Stimulated activated CD4-positive, alpha-beta T cell treated with anti-CD3 and anti-CD28 coated beads, Interleukin-12 subunit alpha, Interleukin-12 subunit beta, amount 100 ng/mL, for 4 hours (primary cell): ENCODE data around the gene ADAP1.
"Not testable (repeated sequence)": the region's sequence is repeated elsewhere in the genome, so short reads cannot be mapped to it uniquely, and the experiment has no call there.

Source experiments
- DNase-seq: peaks from one replicate; pipeline ENCODE4 v3.0.0-alpha.2; 2020

The ADAP1 gene

GRCh38 chr7:957418-958220 is 3.1 kb upstream of the ADAP1 start:
- no peak for DNase-seq

GRCh38 chr7:956031-956430 is 1.6 kb upstream of the ADAP1 start:
- DNase-seq: no peak

GRCh38 chr7:953547-954327 is 743 bp downstream of the ADAP1 start:
- peak; percentile 23 for DNase-seq

GRCh38 chr7:952548-953441 is 1.7 kb downstream of the ADAP1 start:
- DNase-seq: no peak

GRCh38 chr7:951881-952547 is 2.5 kb downstream of the ADAP1 start:
- DNase-seq: no peak

- DNase-seq: no peak
Measured at GRCh38 chr7:949021-949934, 5.2 kb downstream of the ADAP1 start.

- DNase-seq: no peak
Measured at GRCh38 chr7:947391-948210, 6.9 kb downstream of the ADAP1 start.

GRCh38 chr7:946256-946996 is 8.1 kb downstream of the ADAP1 start:
- no peak for DNase-seq

- DNase-seq: no peak
Measured at GRCh38 chr7:945556-946255, 8.8 kb downstream of the ADAP1 start.

GRCh38 chr7:945147-945555 is 9.3 kb downstream of the ADAP1 start:
- no peak for DNase-seq

- no peak for DNase-seq
Measured at GRCh38 chr7:944744-945143, 9.7 kb downstream of the ADAP1 start.

- DNase-seq: not testable (repeated sequence)
Measured at GRCh38 chr7:943793-944192, 10.7 kb downstream of the ADAP1 start.

GRCh38 chr7:940599-941408 is 13.7 kb downstream of the ADAP1 start:
- DNase-seq: no peak

GRCh38 chr7:939843-940242 is 14.6 kb downstream of the ADAP1 start:
- DNase-seq: no peak

GRCh38 chr7:938546-939185 is 15.8 kb downstream of the ADAP1 start:
- DNase-seq: no peak

GRCh38 chr7:937856-938484 is 16.5 kb downstream of the ADAP1 start:
- DNase-seq: no peak

GRCh38 chr7:936386-937054 is 18.0 kb downstream of the ADAP1 start:
- no peak for DNase-seq
